HG02884 (cell line): ENCODE measurements around the gene BAIAP2.

ENCODE experiments used
- ATAC-seq: cut with Tn5 transposase; IDR thresholded peaks from one replicate; pipeline ENCODE4 v1.9.1; 2021; ENCODE audit warnings: mild to moderate bottlenecking, moderate library complexity; ENCODE audit not compliant: unreplicated experiment

The BAIAP2 gene

GRCh38 chr17:81050645-81051625 is 16.0 kb downstream of the BAIAP2 start:
- no peak for ATAC-seq

GRCh38 chr17:81052199-81052997 is 17.4 kb downstream of the BAIAP2 start:
- ATAC-seq = no peak

GRCh38 chr17:81053041-81053970 is 18.4 kb downstream of the BAIAP2 start:
- ATAC-seq = no peak

GRCh38 chr17:81054308-81054707 is 19.4 kb downstream of the BAIAP2 start:
- ATAC-seq = no peak

- ATAC-seq = no peak
Observed at GRCh38 chr17:81054881-81055370, 20.0 kb downstream of the BAIAP2 start.

GRCh38 chr17:81056312-81056711 is 21.4 kb downstream of the BAIAP2 start:
- ATAC-seq = no peak

- no peak for ATAC-seq
Observed at GRCh38 chr17:81057079-81057730, 22.3 kb downstream of the BAIAP2 start.

GRCh38 chr17:81057777-81058176 is 22.8 kb downstream of the BAIAP2 start:
- no peak for ATAC-seq

GRCh38 chr17:81058263-81058871 is 23.4 kb downstream of the BAIAP2 start:
- ATAC-seq = no peak

- ATAC-seq = no peak
Observed at GRCh38 chr17:81059026-81059425, 24.1 kb downstream of the BAIAP2 start.

- ATAC-seq = no peak
Observed at GRCh38 chr17:81060416-81060815, 25.5 kb downstream of the BAIAP2 start.

- ATAC-seq = no peak
Observed at GRCh38 chr17:81061027-81061735, 26.2 kb downstream of the BAIAP2 start.

GRCh38 chr17:81062014-81062780 is 27.2 kb downstream of the BAIAP2 start:
- no peak for ATAC-seq

- no peak for ATAC-seq
Observed at GRCh38 chr17:81063106-81064093, 28.4 kb downstream of the BAIAP2 start.

GRCh38 chr17:81064678-81065475 is 29.9 kb downstream of the BAIAP2 start:
- no peak for ATAC-seq

- no peak for ATAC-seq
Observed at GRCh38 chr17:81065500-81065899, 30.5 kb downstream of the BAIAP2 start.
